Mesendoderm (in vitro differentiated cells): ENCODE measurements around the gene SDCCAG8.

ENCODE experiments used
- DNase-seq: peaks from one replicate; pipeline ENCODE4 v3.0.0; 2013
- H2AK5ac ChIP-seq: 2 replicates; pipeline ENCODE4 v1.6.1; 2013; ENCODE audit warnings: low read length, inconsistent platforms
- H2BK120ac ChIP-seq: 2 replicates; pipeline ENCODE4 v1.6.1; 2013; ENCODE audit warnings: low read depth, mild to moderate bottlenecking, low read length, moderate library complexity, mixed read lengths
- H2BK15ac ChIP-seq: replicated peaks from 2 replicates; pipeline ENCODE4 v1.6.1; 2013; ENCODE audit warnings: low read depth, mild to moderate bottlenecking, moderate library complexity
- H2BK5ac ChIP-seq: 2 replicates; pipeline ENCODE4 v1.6.1; 2013; ENCODE audit warnings: low read length, inconsistent platforms
- H3K18ac ChIP-seq: 2 replicates; pipeline ENCODE4 v1.6.1; 2013; ENCODE audit warnings: mild to moderate bottlenecking, low read length, mixed read lengths
- H3K23ac ChIP-seq: one replicate; pipeline ENCODE4 v1.6.1; 2013; ENCODE audit warnings: low read length
- H3K27ac ChIP-seq: 2 replicates; pipeline ENCODE4 v1.5.1; 2013; ENCODE audit warnings: low read depth, mild to moderate bottlenecking, inconsistent platforms, low read length, moderate library complexity
- H3K27me3 ChIP-seq: 2 replicates; pipeline ENCODE4 v1.6.1; 2013; ENCODE audit warnings: low read length, control low read depth, mild to moderate bottlenecking, inconsistent platforms; ENCODE audit not compliant: insufficient read depth, poor library complexity
- H3K36me3 ChIP-seq: 2 replicates; pipeline ENCODE4 v1.6.1; 2013; ENCODE audit warnings: low read length, inconsistent platforms; ENCODE audit not compliant: control insufficient read depth, insufficient read depth
- H3K4ac ChIP-seq: one replicate; pipeline ENCODE4 v1.6.1; 2013; ENCODE audit warnings: low read depth, mild to moderate bottlenecking, low read length, moderate library complexity
- H3K4me1 ChIP-seq: 2 replicates; pipeline ENCODE4 v1.6.1; 2013; ENCODE audit warnings: low read depth, low read length, inconsistent platforms; ENCODE audit not compliant: control insufficient read depth
- H3K4me2 ChIP-seq: 2 replicates; pipeline ENCODE4 v1.6.1; 2013; ENCODE audit warnings: low read length
- H3K4me3 ChIP-seq: 2 replicates; pipeline ENCODE4 v1.5.1; 2013; ENCODE audit warnings: mild to moderate bottlenecking, low read length
- H3K56ac ChIP-seq: one replicate; pipeline ENCODE4 v1.6.1; 2013; ENCODE audit warnings: low read length
- H3K79me1 ChIP-seq: 2 replicates; pipeline ENCODE4 v1.6.1; 2013; ENCODE audit warnings: low read length, inconsistent platforms
- H3K79me2 ChIP-seq: 2 replicates; pipeline ENCODE4 v1.6.1; 2013; ENCODE audit warnings: mild to moderate bottlenecking, low read length; ENCODE audit not compliant: control insufficient read depth, insufficient read depth
- H3K9ac ChIP-seq: 2 replicates; pipeline ENCODE4 v1.6.1; 2013; ENCODE audit warnings: low read length, inconsistent platforms
- H4K5ac ChIP-seq: one replicate; pipeline ENCODE4 v1.6.1; 2013; ENCODE audit warnings: low read length
- H4K8ac ChIP-seq: one replicate; pipeline ENCODE4 v1.6.1; 2013; ENCODE audit warnings: low read depth, mild to moderate bottlenecking, control low read depth, low read length, moderate library complexity
- WGBS: extraction: QIAGEN DNeasy Blood & Tissue Kit; methylation state at CpG from one replicate; pipeline ENCODE4 v1.1.7; 2013; ENCODE audit warnings: low lambda C conversion rate, missing lambda C conversion rate; ENCODE audit not compliant: insufficient coverage; ENCODE audit errors: extremely low coverage; 5-methylcytosine and 5-hydroxymethylcytosine counted together

The SDCCAG8 gene

GRCh38 chr1:243267914-243268653 is 12.2 kb downstream of the SDCCAG8 start:
- Histone ChIP-seq H3K4me2 (no peak overlapping the region), H2AK5ac (no peak overlapping the region), H3K36me3 (no peaks in the 10 kb centered on the region), H3K4me1 (peaks cover 5% of the 10 kb centered on the region), H3K18ac (no peak overlapping the region), H2BK5ac (no peak overlapping the region), H3K79me2 (no peaks in the 10 kb centered on the region), H3K4ac (no peak overlapping the region), H3K79me1 (no peaks in the 10 kb centered on the region), H2BK15ac (no peak overlapping the region), H3K27ac (no peak overlapping the region), H2BK120ac (no peak overlapping the region), H3K56ac (no peak overlapping the region), H3K9ac (no peak overlapping the region), H3K4me3 (no peak overlapping the region), H3K27me3 (no peaks in the 10 kb centered on the region), H3K23ac (no peak overlapping the region), H4K8ac (no peak overlapping the region), H4K5ac (no peak overlapping the region)
- DNase-seq: no peak
- no CpG with 5 or more reads among the region's 12 CpGs for WGBS

DNA sequence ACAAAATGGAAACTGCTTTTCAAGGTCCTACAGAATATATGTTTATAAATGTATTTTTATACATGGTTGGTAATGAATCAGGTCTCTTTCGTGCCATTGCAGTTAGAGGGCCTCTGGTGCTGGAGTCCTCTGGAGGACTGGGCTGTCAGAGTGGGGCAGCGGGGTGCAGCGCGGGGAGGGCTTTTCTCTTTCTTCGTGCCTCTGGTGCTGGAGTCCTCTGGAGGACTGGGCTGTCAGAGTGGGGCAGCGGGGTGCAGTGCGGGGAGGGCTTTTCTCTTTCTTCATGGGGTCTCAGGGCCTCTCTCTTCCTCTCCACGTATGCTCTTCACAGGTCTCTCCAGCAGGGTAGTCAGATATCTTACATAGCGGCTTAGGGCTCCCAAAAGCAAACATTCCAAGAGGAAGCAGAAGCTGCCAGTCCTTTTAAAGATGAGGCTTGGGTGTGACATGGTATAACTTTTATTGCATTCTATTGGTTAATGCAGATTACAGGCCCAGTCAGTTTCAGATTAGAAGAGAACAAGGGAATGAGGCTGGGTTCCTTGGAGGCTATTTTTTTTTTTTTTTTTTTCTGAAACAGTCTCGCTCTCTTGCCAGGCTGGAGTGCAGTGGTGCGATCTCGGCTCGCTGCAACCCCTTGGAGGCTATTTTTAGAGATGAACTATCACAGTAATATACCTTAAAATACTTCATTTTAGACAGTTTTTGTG is 13.1 kb downstream of the SDCCAG8 start:
- Histone ChIP-seq H3K79me2 (no peaks in the 10 kb centered on the region), H3K27ac (peak overlapping the region; percentile 69), H3K4ac (peak overlapping the region; percentile 26), H3K56ac (peak overlapping the region; percentile 31), H3K4me2 (no peak overlapping the region), H3K4me3 (no peak overlapping the region), H2AK5ac (no peak overlapping the region), H3K23ac (no peak overlapping the region), H3K4me1 (peaks cover 5% of the 10 kb centered on the region), H3K9ac (no peak overlapping the region), H3K36me3 (no peaks in the 10 kb centered on the region), H4K8ac (no peak overlapping the region), H2BK15ac (no peak overlapping the region), H2BK120ac (no peak overlapping the region), H3K18ac (peak overlapping the region; percentile 90), H4K5ac (no peak overlapping the region), H3K27me3 (no peaks in the 10 kb centered on the region), H3K79me1 (no peaks in the 10 kb centered on the region), H2BK5ac (no peak overlapping the region)
- WGBS: no CpG with 5 or more reads among the region's 13 CpGs
- DNase-seq: peak; percentile 69

DNA sequence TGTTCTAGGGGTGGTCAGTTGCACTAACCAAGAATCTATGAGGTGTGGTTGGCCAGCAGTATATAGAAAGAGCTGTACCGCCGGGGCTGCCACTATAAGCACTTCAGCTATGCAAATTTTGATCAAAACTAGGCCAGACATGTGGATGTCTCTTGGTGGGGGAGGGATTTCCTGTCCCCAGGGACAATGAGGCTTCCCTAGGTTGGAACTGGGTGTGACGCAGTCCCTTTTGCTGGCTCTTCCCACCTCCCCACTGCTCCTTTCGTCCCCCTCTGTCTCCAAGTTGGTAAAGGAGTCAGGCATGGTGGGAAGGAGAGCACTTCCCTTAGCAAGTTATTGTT is 13.6 kb downstream of the SDCCAG8 start:
- Histone ChIP-seq H3K23ac (no peak overlapping the region), H3K27me3 (no peaks in the 10 kb centered on the region), H3K9ac (no peak overlapping the region), H3K36me3 (no peaks in the 10 kb centered on the region), H2BK5ac (no peak overlapping the region), H4K5ac (no peak overlapping the region), H3K79me1 (no peaks in the 10 kb centered on the region), H4K8ac (no peak overlapping the region), H3K79me2 (no peaks in the 10 kb centered on the region), H3K4me1 (peaks cover 5% of the 10 kb centered on the region), H2BK120ac (no peak overlapping the region), H3K4me3 (no peak overlapping the region), H3K27ac (peak overlapping the region; percentile 69), H3K18ac (peak overlapping the region; percentile 90), H2AK5ac (no peak overlapping the region), H3K4me2 (no peak overlapping the region), H3K4ac (no peak overlapping the region), H2BK15ac (no peak overlapping the region), H3K56ac (peak overlapping the region; percentile 6)
- no CpG with 5 or more reads among the region's 4 CpGs for WGBS
- DNase-seq: peak; percentile 38

DNA sequence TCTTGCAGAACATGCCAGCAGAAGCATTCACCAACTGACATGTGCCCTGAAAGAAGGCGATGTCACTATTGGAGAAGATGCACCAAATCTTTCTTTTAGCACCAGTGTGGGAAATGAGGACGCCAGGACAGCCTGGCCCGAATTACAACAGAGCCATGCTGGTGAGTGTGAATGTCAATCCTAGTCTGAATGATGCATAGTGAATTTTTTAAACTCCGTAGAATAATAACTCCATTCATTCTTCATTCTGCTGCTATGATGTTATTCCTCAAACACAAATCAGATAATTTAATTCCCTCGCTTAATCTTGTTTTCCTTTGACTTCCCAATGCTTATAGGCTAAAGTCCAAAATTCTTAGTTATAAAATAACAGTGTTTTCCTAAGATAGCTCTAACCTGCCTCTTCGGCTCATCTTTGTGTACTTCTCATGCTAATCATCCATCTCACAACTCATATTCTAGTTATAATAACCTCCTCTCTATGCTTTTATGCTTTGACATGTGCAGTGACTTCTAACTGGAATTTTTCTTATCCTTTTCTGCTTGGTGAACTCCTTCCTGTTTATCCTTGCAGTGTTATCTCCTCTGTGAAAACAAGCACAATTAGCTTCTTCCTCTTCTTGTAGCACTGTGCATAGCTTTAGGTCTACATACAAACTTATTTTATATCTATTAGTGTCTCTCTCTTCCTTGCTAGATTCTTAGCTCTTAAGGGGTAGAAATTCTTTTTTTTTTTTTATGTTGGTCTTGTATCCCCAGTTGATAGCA is 14.4 kb downstream of the SDCCAG8 start:
- no CpG with 5 or more reads among the region's 6 CpGs for WGBS
- Histone ChIP-seq H2AK5ac (no peak overlapping the region), H3K4ac (no peak overlapping the region), H3K36me3 (no peaks in the 10 kb centered on the region), H3K27ac (no peak overlapping the region), H3K23ac (no peak overlapping the region), H4K5ac (no peak overlapping the region), H2BK15ac (no peak overlapping the region), H3K56ac (no peak overlapping the region), H2BK5ac (no peak overlapping the region), H3K79me2 (no peaks in the 10 kb centered on the region), H2BK120ac (no peak overlapping the region), H3K27me3 (no peaks in the 10 kb centered on the region), H3K4me3 (no peak overlapping the region), H3K79me1 (no peaks in the 10 kb centered on the region), H3K9ac (no peak overlapping the region), H3K4me1 (peaks cover 5% of the 10 kb centered on the region), H3K18ac (no peak overlapping the region), H3K4me2 (no peak overlapping the region), H4K8ac (no peak overlapping the region)
- no peak for DNase-seq

- Histone ChIP-seq H2AK5ac (no peak overlapping the region), H2BK120ac (no peak overlapping the region), H2BK15ac (no peak overlapping the region), H3K4me2 (no peak overlapping the region), H3K27me3 (no peaks in the 10 kb centered on the region), H4K8ac (no peak overlapping the region), H3K36me3 (no peaks in the 10 kb centered on the region), H3K56ac (no peak overlapping the region), H4K5ac (no peak overlapping the region), H3K18ac (no peak overlapping the region), H3K27ac (no peak overlapping the region), H3K9ac (no peak overlapping the region), H3K79me1 (no peaks in the 10 kb centered on the region), H3K79me2 (no peaks in the 10 kb centered on the region), H3K4me3 (no peak overlapping the region), H2BK5ac (no peak overlapping the region), H3K4ac (no peak overlapping the region), H3K4me1 (peaks cover 5% of the 10 kb centered on the region), H3K23ac (no peak overlapping the region)
- peak; percentile 25 for DNase-seq
- WGBS: no CpG with 5 or more reads among the region's 1 CpG
These were observed 16.2 kb downstream of the SDCCAG8 start for GRCh38 chr1:243271996-243272395.
